ENCODE measurements around the gene CLPX.

The CLPX gene

DNA sequence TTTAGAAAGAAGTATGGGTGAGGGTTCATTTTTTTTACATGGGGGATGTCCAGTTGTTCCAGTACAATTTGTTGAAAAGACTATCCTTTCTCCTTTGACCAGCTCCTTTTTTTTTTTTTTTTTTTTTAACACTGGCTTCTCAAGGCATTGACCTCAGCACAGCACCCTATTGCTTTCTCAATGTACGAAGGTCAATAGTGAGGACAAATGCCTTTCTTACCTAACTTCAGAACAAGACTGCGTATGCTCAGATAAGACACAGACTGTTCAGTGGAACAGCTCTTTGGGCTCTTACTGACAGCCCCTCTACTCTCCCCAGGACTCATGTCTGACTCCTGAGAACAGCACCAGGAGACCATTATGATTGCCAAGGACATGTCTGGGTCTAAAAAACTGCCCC, 36.6 kb upstream of the CLPX start:
- Histone ChIP-seq H2BK5ac (ENCODE audit: low read depth, low read length, poor library complexity) (no peak overlapping the region), H3K79me1 (ENCODE audit: low read length) (no peaks in the 10 kb centered on the region), H2BK120ac (ENCODE audit: insufficient read depth, low read length, poor library complexity) (no peak overlapping the region), H3K9me3 (ENCODE audit: insufficient read depth, low read depth, low read length) (peaks cover 5% of the 10 kb centered on the region), H3K4ac (ENCODE audit: low read depth, low read length) (no peak overlapping the region), H3K79me2 (ENCODE audit: control insufficient read depth, insufficient read depth, low read length, poor library complexity) (no peaks in the 10 kb centered on the region), H3K4me2 (ENCODE audit: low read length) (no peak overlapping the region), H3K9ac (ENCODE audit: low read length) (no peak overlapping the region), H2AK5ac (ENCODE audit: low read length) (no peak overlapping the region), H4K8ac (ENCODE audit: low read depth, low read length) (no peak overlapping the region), H2AFZ (ENCODE audit: insufficient read depth, low read length, poor library complexity) (no peak overlapping the region), H3K27ac (ENCODE audit: low read depth, low read length) (no peak overlapping the region), H4K12ac (ENCODE audit: low read depth, low read length) (no peak overlapping the region), H3K4me3 (ENCODE audit: low read depth, low read length) (no peak overlapping the region), H3K14ac (ENCODE audit: low read length) (no peak overlapping the region), H3K36me3 (ENCODE audit: control insufficient read depth in 1 of 2, insufficient read depth in 2 of 2, low read length in 2 of 2) (no peaks in the 10 kb centered on the region), H2BK12ac (ENCODE audit: low read length) (no peak overlapping the region), H3K18ac (ENCODE audit: low read length) (no peak overlapping the region), H4K91ac (ENCODE audit: low read depth, low read length) (no peak overlapping the region), H3K27me3 (ENCODE audit: insufficient read depth, low read length) (no peaks in the 10 kb centered on the region), H3K23ac (ENCODE audit: low read length) (no peak overlapping the region), H3K4me1 (ENCODE audit: control insufficient read depth in 1 of 2, insufficient read depth in 2 of 2, low read length in 2 of 2) (no peaks in the 10 kb centered on the region)
- DNase-seq: no peak
- WGBS (ENCODE audit: extremely low coverage, insufficient coverage, insufficient read length): no CpG with 5 or more reads among the region's 2 CpGs

DNA sequence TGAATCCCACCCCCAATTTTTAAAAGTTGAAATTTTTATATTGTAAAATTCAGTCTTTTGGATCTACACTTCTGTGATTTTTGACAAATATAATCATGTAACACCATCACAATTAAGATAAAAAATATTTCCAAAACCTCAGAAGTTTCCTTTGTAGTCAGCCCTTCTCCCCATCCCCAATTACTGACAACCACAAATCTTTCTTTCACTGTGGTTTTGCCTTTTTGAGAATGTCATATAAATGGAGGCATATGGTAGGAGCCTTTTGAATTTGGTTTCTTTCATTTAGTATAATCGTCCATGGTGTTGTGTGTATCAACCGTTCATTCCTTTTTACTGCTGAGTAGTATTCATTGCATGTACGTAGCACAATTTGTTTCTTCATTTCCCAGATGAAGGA, 34.0 kb upstream of the CLPX start:
- H3K4me2 ChIP-seq (ENCODE audit: low read length): no peak overlapping the region
- H3K79me2 ChIP-seq (ENCODE audit: control insufficient read depth, insufficient read depth, low read length, poor library complexity): no peaks in the 10 kb centered on the region
- no peak overlapping the region for H3K9ac ChIP-seq (ENCODE audit: low read length)
- no peak for DNase-seq
- no peak overlapping the region for H4K91ac ChIP-seq (ENCODE audit: low read depth, low read length)
- no peak overlapping the region for H4K12ac ChIP-seq (ENCODE audit: low read depth, low read length)
- H2AK5ac ChIP-seq (ENCODE audit: low read length): no peak overlapping the region
- no peaks in the 10 kb centered on the region for H3K36me3 ChIP-seq (ENCODE audit: control insufficient read depth in 1 of 2, insufficient read depth in 2 of 2, low read length in 2 of 2)
- no peak overlapping the region for H2BK12ac ChIP-seq (ENCODE audit: low read length)
- no peak overlapping the region for H3K18ac ChIP-seq (ENCODE audit: low read length)
- no peaks in the 10 kb centered on the region for H3K27me3 ChIP-seq (ENCODE audit: insufficient read depth, low read length)
- H3K4me3 ChIP-seq (ENCODE audit: low read depth, low read length): no peak overlapping the region
- no peak overlapping the region for H3K14ac ChIP-seq (ENCODE audit: low read length)
- H3K27ac ChIP-seq (ENCODE audit: low read depth, low read length): no peak overlapping the region
- H2BK5ac ChIP-seq (ENCODE audit: low read depth, low read length, poor library complexity): no peak overlapping the region
- no peaks in the 10 kb centered on the region for H3K79me1 ChIP-seq (ENCODE audit: low read length)
- H3K4ac ChIP-seq (ENCODE audit: low read depth, low read length): no peak overlapping the region
- H3K4me1 ChIP-seq (ENCODE audit: control insufficient read depth in 1 of 2, insufficient read depth in 2 of 2, low read length in 2 of 2): no peaks in the 10 kb centered on the region
- H3K9me3 ChIP-seq (ENCODE audit: insufficient read depth, low read depth, low read length): no peaks in the 10 kb centered on the region
- H3K23ac ChIP-seq (ENCODE audit: low read length): no peak overlapping the region
- H4K8ac ChIP-seq (ENCODE audit: low read depth, low read length): no peak overlapping the region
- H2AFZ ChIP-seq (ENCODE audit: insufficient read depth, low read length, poor library complexity): no peak overlapping the region
- WGBS (ENCODE audit: extremely low coverage, insufficient coverage, insufficient read length): no CpG with 5 or more reads among the region's 3 CpGs
- no peak overlapping the region for H2BK120ac ChIP-seq (ENCODE audit: insufficient read depth, low read length, poor library complexity)

DNA sequence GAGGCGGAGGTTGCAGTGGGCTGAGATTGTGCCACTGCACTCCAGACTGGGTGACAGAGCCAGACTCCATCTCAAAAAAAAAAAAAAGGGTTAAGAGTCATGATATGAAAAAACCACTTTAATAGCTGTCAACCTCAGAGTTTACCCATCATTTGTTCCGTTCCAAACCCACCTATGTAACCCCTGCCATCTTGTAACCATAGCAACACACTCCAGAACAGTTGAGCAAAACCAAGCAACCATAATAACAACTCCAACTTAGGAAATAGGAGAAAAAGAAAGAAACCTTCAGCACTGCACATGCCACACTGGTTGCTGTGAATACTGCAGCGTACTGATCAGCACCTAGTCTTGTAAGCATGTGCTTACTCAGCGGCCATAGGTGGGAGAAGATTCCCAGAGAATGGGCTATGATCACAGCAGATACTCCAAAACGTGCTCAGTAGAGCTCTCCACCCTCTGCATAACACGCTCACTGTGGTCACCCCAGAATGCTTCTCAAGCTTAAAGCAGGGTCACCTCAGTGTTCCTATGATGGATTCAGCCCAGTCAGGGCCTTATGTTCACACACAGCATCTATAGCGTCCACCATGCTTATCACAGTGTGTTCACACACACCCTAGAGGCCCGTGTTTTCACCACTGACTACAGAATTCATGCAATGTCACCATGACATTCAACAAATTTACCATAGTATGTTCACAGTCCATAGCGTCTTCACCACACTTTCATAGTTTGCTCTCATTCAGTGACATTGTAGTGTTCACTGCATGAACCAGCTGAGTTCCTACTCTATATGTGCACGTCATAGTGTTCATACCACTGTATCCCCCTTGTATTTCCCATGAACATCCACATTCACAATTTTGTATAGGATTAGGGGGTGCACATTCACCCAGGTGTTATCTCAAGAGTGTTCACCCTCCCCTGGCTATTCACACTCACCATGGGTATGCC, 32.7 kb upstream of the CLPX start:
- Histone ChIP-seq H3K27me3 (ENCODE audit: insufficient read depth, low read length) (no peaks in the 10 kb centered on the region), H3K36me3 (ENCODE audit: control insufficient read depth in 1 of 2, insufficient read depth in 2 of 2, low read length in 2 of 2) (no peaks in the 10 kb centered on the region), H4K8ac (ENCODE audit: low read depth, low read length) (no peak overlapping the region), H3K4me1 (ENCODE audit: control insufficient read depth in 1 of 2, insufficient read depth in 2 of 2, low read length in 2 of 2) (no peaks in the 10 kb centered on the region), H2BK12ac (ENCODE audit: low read length) (no peak overlapping the region), H3K4ac (ENCODE audit: low read depth, low read length) (no peak overlapping the region), H3K9me3 (ENCODE audit: insufficient read depth, low read depth, low read length) (no peaks in the 10 kb centered on the region), H3K23ac (ENCODE audit: low read length) (no peak overlapping the region), H2AK5ac (ENCODE audit: low read length) (no peak overlapping the region), H3K14ac (ENCODE audit: low read length) (no peak overlapping the region), H4K12ac (ENCODE audit: low read depth, low read length) (no peak overlapping the region), H2BK5ac (ENCODE audit: low read depth, low read length, poor library complexity) (no peak overlapping the region), H3K79me2 (ENCODE audit: control insufficient read depth, insufficient read depth, low read length, poor library complexity) (no peaks in the 10 kb centered on the region), H3K18ac (ENCODE audit: low read length) (no peak overlapping the region), H4K91ac (ENCODE audit: low read depth, low read length) (no peak overlapping the region), H2AFZ (ENCODE audit: insufficient read depth, low read length, poor library complexity) (no peak overlapping the region), H3K4me2 (ENCODE audit: low read length) (no peak overlapping the region), H3K27ac (ENCODE audit: low read depth, low read length) (no peak overlapping the region), H3K79me1 (ENCODE audit: low read length) (no peaks in the 10 kb centered on the region), H3K4me3 (ENCODE audit: low read depth, low read length) (no peak overlapping the region), H3K9ac (ENCODE audit: low read length) (no peak overlapping the region), H2BK120ac (ENCODE audit: insufficient read depth, low read length, poor library complexity) (no peak overlapping the region)
- DNase-seq: no peak
- WGBS (ENCODE audit: extremely low coverage, insufficient coverage, insufficient read length): no CpG with 5 or more reads among the region's 10 CpGs

DNA sequence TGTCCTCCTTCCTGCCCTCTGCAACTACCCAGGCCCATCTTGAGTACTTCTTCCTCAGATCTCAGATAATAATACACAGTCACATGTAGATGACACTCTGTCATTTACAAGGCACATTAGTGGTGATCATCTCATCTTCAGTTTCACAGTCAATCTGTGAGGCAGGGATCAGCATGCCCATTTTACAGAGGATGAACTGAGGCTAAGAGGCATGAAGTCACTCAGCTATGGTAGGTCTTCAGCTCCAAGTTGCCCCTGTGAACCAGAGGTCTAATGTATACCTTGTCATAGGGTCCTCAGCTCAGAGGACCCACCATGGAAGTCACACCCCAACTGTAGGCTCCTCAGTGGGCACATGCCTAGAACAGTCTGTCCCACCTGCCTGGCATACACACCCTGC, 30.4 kb upstream of the CLPX start:
- no peak for DNase-seq
- Histone ChIP-seq H2BK120ac (ENCODE audit: insufficient read depth, low read length, poor library complexity) (no peak overlapping the region), H3K4me3 (ENCODE audit: low read depth, low read length) (no peak overlapping the region), H2BK5ac (ENCODE audit: low read depth, low read length, poor library complexity) (no peak overlapping the region), H3K27ac (ENCODE audit: low read depth, low read length) (no peak overlapping the region), H3K36me3 (ENCODE audit: control insufficient read depth in 1 of 2, insufficient read depth in 2 of 2, low read length in 2 of 2) (no peaks in the 10 kb centered on the region), H3K9me3 (ENCODE audit: insufficient read depth, low read depth, low read length) (no peaks in the 10 kb centered on the region), H3K27me3 (ENCODE audit: insufficient read depth, low read length) (no peaks in the 10 kb centered on the region), H3K4me1 (ENCODE audit: control insufficient read depth in 1 of 2, insufficient read depth in 2 of 2, low read length in 2 of 2) (no peaks in the 10 kb centered on the region), H4K12ac (ENCODE audit: low read depth, low read length) (no peak overlapping the region), H2AFZ (ENCODE audit: insufficient read depth, low read length, poor library complexity) (no peak overlapping the region), H3K18ac (ENCODE audit: low read length) (no peak overlapping the region), H3K79me1 (ENCODE audit: low read length) (no peaks in the 10 kb centered on the region), H2AK5ac (ENCODE audit: low read length) (no peak overlapping the region), H3K4me2 (ENCODE audit: low read length) (no peak overlapping the region), H4K8ac (ENCODE audit: low read depth, low read length) (no peak overlapping the region), H2BK12ac (ENCODE audit: low read length) (no peak overlapping the region), H3K14ac (ENCODE audit: low read length) (no peak overlapping the region), H4K91ac (ENCODE audit: low read depth, low read length) (no peak overlapping the region), H3K9ac (ENCODE audit: low read length) (no peak overlapping the region), H3K23ac (ENCODE audit: low read length) (no peak overlapping the region), H3K4ac (ENCODE audit: low read depth, low read length) (no peak overlapping the region), H3K79me2 (ENCODE audit: control insufficient read depth, insufficient read depth, low read length, poor library complexity) (no peaks in the 10 kb centered on the region)
